WTC11 (cell line): ENCODE data around the gene TIMM50. TPM values are rescaled to one million over a fixed set of nuclear protein-coding genes. Genes with fewer than 3 reads are reported as not detected.

Experiments used
- ATAC-seq: fragments of 200-7000 bp; cut with Tn5 transposase; 2 replicates; pipeline ENCODE4 v1.10.0; 2021; ENCODE audit warnings: mild to moderate bottlenecking, moderate library complexity
- CTCF ChIA-PET: fragments of 300-600 bp; sonication (Branson Sonifier 250); formaldehyde crosslinking; loops from one replicate; lab custom pipeline; 2021; ENCODE audit warnings: antibody characterized with exemption; lab: Charles Lee
- POLR2A ChIA-PET: fragments of 350-600 bp; sonication (Branson Sonifier 250); formaldehyde crosslinking; loops from one replicate; lab custom pipeline; 2021; ENCODE audit warnings: antibody characterized with exemption; lab: Charles Lee
- DNase-seq: peaks from one replicate; pipeline ENCODE4 v3.0.0; 2021; ENCODE audit warnings: low spot score
- H3K27ac Mint-ChIP-seq: 2 replicates; pipeline ENCODE4 v1.8.0; 2021; ENCODE audit warnings: mixed read lengths
- H3K27me3 Mint-ChIP-seq: 2 replicates; pipeline ENCODE4 v1.8.0; 2021; ENCODE audit warnings: low read depth, mild to moderate bottlenecking, moderate library complexity, mixed read lengths
- H3K36me3 Mint-ChIP-seq: 2 replicates; pipeline ENCODE4 v1.8.0; 2021; ENCODE audit warnings: mixed read lengths
- H3K4me1 Mint-ChIP-seq: 2 replicates; pipeline ENCODE4 v1.8.0; 2022; ENCODE audit warnings: mixed read lengths
- H3K4me3 Mint-ChIP-seq: 2 replicates; pipeline ENCODE4 v1.8.0; 2021; ENCODE audit warnings: mild to moderate bottlenecking, moderate library complexity, mixed read lengths
- H3K9me3 Mint-ChIP-seq: 2 replicates; pipeline ENCODE4 v1.8.0; 2021; ENCODE audit warnings: mixed read lengths
- FOXK1 ChIP-seq: sonication (generic); formaldehyde crosslinking; IDR thresholded peaks from 2 replicates; pipeline ENCODE4 v1.8.0; 2022; ENCODE audit warnings: mild to moderate bottlenecking, moderate library complexity, missing genetic modification reagents
- GABPB1 ChIP-seq: sonication (generic); formaldehyde crosslinking; IDR thresholded peaks from 2 replicates; pipeline ENCODE4 v1.8.1; 2023; ENCODE audit warnings: mild to moderate bottlenecking, missing genetic modification reagents
- KAT7 ChIP-seq: sonication (generic); formaldehyde crosslinking; IDR thresholded peaks from 2 replicates; pipeline ENCODE4 v1.8.1; 2023; ENCODE audit warnings: missing genetic modification reagents, mild to moderate bottlenecking, borderline replicate concordance
- NR1H2 ChIP-seq: sonication (generic); formaldehyde crosslinking; IDR thresholded peaks from 2 replicates; pipeline ENCODE4 v1.9.0; 2021; ENCODE audit warnings: mild to moderate bottlenecking, moderate library complexity, missing genetic modification reagents
- TEAD4 ChIP-seq: sonication (generic); formaldehyde crosslinking; IDR thresholded peaks from 2 replicates; pipeline ENCODE4 v1.8.0; 2022; ENCODE audit warnings: mild to moderate bottlenecking, missing genetic modification reagents
- ZNF121 ChIP-seq: sonication (generic); formaldehyde crosslinking; IDR thresholded peaks from 2 replicates; pipeline ENCODE4 v1.8.0; 2023; ENCODE audit warnings: missing genetic modification reagents
- ZNF317 ChIP-seq: sonication (generic); formaldehyde crosslinking; IDR thresholded peaks from 2 replicates; pipeline ENCODE4 v1.8.1; 2023; ENCODE audit warnings: low read depth, mild to moderate bottlenecking, moderate library complexity, missing genetic modification reagents, borderline replicate concordance
- total RNA-seq: library from RNA; stranded (reverse); gene quantifications from 3 replicates; pipeline ENCODE4 v1.2.3, GENCODE V29; 2021
- TF ChIP-seq, protein P1 (sequence below): fragments of 250-450 bp; sonication (Bioruptor Pico); IDR thresholded peaks from 2 replicates; pipeline ENCODE4 v1.9.0; 2021; ENCODE audit warnings: moderate library complexity, mild to moderate bottlenecking, inconsistent platforms, borderline replicate concordance
- TF ChIP-seq, protein P2 (sequence below): sonication (generic); formaldehyde crosslinking; IDR thresholded peaks from 2 replicates; pipeline ENCODE4 v1.8.0; 2022; ENCODE audit warnings: missing genetic modification reagents

TIMM50 gene
- total RNA-seq, 1 experiment from 2014 or later, result 154 TPM

DNA sequence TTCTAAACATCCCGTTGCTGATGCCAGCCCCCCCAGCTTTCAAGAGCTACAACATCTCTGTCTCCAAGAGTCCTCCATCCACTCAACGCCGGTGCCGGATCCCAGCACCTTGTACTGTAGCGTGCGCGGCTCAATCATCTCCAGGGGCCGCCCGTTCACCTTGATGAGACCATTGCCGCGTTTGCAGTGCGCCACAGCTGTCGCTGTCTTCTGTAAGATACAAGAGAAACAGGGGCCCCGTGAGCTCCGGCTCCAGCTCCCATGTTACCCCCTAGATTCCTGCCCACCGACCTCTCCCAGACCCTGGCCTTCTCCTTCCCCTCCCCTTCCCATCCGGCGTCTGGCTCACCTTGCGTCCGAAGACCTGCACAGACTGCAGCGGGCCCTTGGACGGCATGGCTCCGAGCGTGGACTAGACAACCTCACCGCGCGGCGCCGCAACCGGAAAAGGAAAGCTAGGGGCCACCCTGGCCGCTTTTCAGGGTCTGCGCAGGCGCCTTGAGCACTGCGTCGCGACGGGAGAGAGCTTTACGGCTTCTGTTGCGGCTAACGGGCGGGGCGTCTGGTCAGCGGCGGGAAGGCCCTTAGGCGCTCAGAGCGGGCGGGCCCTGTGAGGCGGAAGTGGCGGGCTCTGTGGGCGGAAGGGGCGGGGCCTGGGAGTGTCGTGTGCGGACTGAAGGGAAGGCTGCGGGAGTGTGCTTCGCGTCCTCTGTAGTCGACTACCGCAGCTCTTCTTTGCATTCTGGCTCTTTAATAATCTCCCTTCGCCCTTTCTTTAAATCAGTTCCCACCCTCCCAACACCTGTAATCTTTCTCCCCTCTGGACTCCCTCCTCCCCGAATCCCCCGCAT, 44.9 kb upstream of the TIMM50 start, which contains the start of gene RPS16 (continued):
- no peak for TF ChIP-seq TEAD4 (CRISPR knock-in tag)
- TF ChIP-seq ZNF317 (CRISPR knock-in tag), result no peak
- no peak for TF ChIP-seq NR1H2 (CRISPR knock-in tag)
- TF ChIP-seq KAT7 (CRISPR knock-in tag), result 0 out of 2 replicates have a peak, but pooled peaks have one; percentile 72

DNA sequence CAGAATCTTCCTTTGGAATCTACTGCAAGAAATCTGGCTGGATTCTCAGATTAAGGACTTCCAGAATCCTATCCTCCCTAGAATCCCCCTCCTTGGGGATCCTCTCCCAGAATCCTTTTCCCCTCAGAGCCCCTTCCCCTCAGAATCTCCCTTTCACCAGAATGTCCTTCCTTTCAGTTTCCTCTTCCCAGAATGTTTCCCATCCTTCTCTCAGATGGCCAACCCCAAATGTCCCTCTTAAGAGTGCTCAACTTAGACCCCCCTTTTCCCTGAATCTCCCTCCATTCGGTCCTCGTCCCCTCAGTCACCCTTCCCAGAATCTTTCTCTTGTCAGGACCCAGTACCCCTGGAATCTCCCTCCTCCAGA, 44.3 kb upstream of the TIMM50 start:
- Mint-ChIP-seq H3K27me3 (no peaks in the 10 kb centered on the region), H3K9me3 (no peaks in the 10 kb centered on the region), H3K4me1 (peaks cover 41% of the 10 kb centered on the region), H3K36me3 (peaks cover 34% of the 10 kb centered on the region), H3K4me3 (peak overlapping the region; percentile 99), H3K27ac (peak overlapping the region; percentile 98)
- ATAC-seq (no peak), DNase-seq (no peak)
- ChIA-PET CTCF (interaction anchor here (0.6 to 2.5 kb wide), 14 partner anchors 9 to 984 kb away, joined by 3 to 16 read pairs (median 5); partner anchors contain the start of genes EID2B, PLEKHG2, SAMD4B and SUPT5H), POLR2A (interaction anchor here (0.6 to 1.8 kb wide), 31 partner anchors 9 to 1059 kb away, joined by 3 to 47 read pairs (median 5); partner anchors contain the start of genes DLL3, MED29, PAF1 and PLEKHG2)
- 0 out of 2 replicates have a peak, but pooled peaks have one; percentile 7 for TF ChIP-seq KAT7 (CRISPR knock-in tag)
- TF ChIP-seq, protein P1, sequence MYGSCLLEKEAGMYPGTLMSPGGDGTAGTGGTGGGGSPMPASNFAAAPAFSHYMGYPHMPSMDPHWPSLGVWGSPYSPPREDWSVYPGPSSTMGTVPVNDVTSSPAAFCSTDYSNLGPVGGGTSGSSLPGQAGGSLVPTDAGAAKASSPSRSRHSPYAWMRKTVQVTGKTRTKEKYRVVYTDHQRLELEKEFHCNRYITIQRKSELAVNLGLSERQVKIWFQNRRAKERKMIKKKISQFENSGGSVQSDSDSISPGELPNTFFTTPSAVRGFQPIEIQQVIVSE (CRISPR knock-in tag), result no peak

DNA sequence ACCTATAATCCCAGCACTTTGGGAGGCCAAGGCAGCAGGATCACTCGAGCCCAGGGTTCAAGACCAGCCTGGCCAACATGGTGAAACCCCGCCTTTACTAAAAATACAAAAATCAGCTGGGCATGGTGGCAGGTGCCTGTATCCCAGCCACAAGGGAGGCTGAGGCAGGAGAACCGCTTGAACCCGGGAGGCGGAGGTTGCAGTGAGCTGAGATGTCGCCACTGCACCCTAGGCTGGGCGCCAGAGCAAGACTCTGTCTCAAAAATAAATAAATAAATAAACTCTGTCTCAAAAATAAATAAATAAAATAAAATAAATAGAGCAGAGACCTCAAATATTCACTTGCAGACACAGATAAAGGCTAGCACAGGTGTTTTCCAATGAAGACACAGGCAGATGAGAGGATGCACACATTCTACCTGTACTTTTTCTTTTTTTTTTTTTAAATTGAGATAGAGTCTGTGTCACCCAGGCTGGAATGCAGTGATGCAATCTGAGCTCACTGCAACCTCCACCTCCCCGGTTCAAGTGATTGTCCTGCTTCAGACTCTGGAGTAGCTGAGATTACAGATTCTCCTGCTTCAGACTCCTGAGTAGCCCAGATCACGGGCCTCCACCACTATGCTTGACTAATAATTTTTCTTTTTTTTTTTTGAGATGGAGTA, 42.2 kb upstream of the TIMM50 start:
- H3K4me3 Mint-ChIP-seq, result no peak overlapping the region
- TF ChIP-seq, protein P2, sequence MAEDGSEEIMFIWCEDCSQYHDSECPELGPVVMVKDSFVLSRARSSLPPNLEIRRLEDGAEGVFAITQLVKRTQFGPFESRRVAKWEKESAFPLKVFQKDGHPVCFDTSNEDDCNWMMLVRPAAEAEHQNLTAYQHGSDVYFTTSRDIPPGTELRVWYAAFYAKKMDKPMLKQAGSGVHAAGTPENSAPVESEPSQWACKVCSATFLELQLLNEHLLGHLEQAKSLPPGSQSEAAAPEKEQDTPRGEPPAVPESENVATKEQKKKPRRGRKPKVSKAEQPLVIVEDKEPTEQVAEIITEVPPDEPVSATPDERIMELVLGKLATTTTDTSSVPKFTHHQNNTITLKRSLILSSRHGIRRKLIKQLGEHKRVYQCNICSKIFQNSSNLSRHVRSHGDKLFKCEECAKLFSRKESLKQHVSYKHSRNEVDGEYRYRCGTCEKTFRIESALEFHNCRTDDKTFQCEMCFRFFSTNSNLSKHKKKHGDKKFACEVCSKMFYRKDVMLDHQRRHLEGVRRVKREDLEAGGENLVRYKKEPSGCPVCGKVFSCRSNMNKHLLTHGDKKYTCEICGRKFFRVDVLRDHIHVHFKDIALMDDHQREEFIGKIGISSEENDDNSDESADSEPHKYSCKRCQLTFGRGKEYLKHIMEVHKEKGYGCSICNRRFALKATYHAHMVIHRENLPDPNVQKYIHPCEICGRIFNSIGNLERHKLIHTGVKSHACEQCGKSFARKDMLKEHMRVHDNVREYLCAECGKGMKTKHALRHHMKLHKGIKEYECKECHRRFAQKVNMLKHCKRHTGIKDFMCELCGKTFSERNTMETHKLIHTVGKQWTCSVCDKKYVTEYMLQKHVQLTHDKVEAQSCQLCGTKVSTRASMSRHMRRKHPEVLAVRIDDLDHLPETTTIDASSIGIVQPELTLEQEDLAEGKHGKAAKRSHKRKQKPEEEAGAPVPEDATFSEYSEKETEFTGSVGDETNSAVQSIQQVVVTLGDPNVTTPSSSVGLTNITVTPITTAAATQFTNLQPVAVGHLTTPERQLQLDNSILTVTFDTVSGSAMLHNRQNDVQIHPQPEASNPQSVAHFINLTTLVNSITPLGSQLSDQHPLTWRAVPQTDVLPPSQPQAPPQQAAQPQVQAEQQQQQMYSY (CRISPR knock-in tag), result no peak
- TF ChIP-seq GABPB1 (CRISPR knock-in tag), result peak; percentile 70; the same call in 1 of the 2 replicates
- 0 out of 2 replicates have a peak, but pooled peaks cover 2% of the 10 kb centered on the region for H3K27me3 Mint-ChIP-seq
- CTCF ChIA-PET, result interaction anchor here (0.6 to 1.6 kb wide), 4 partner anchors 24 to 114 kb away, joined by 3 to 6 read pairs (median 4); partner anchors contain the start of gene EID2B
- no peak overlapping the region for H3K27ac Mint-ChIP-seq
- no peak for ATAC-seq
- no peak for DNase-seq
- no peaks in the 10 kb centered on the region for H3K9me3 Mint-ChIP-seq
- peaks cover 22% of the 10 kb centered on the region for H3K36me3 Mint-ChIP-seq
- POLR2A ChIA-PET, result interaction anchor here (2.9 kb wide), 1 partner anchor 10 kb away, joined by 11 read pairs; no protein-coding TSS in a partner anchor
- peaks cover 39% of the 10 kb centered on the region for H3K4me1 Mint-ChIP-seq

DNA sequence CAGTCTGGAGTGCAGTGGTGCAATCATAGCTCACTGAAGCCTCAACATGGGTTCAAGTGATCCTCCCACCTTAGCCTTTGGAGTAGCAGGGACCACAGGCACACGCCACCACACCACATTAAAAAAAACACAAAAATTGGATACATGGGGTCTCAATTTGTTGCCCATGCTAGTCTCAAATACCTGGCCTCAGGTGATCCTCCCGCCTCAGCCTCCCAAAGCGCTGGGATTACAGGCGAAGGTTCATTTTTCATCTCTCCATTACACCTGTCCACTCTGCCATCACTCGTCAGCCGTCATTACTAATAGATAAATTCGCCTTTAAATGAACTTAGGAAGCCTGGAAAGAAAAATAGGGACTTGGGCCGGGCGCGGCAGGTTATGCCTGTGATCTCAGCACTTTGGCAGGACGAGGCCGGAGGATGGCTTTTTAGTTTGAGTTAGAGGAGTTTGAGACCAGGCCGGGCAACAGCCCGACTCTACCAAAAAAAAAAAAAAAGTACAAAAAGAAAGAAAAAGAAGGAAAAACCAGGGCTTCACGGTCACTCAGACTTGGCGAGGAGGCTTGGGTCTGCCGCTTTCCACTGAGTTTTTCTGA, 35.9 kb upstream of the TIMM50 start:
- 0 out of 2 replicates have a peak, but pooled peaks cover 2% of the 10 kb centered on the region for H3K27me3 Mint-ChIP-seq
- H3K9me3 Mint-ChIP-seq, result no peaks in the 10 kb centered on the region
- peaks cover 32% of the 10 kb centered on the region; the same call in 1 of the 2 replicates for H3K36me3 Mint-ChIP-seq
- H3K27ac Mint-ChIP-seq, result peak overlapping the region; percentile 98
- H3K4me1 Mint-ChIP-seq, result peaks cover 22% of the 10 kb centered on the region
- no peak for ATAC-seq
- CTCF ChIA-PET, result interaction anchor here (0.6 to 1.5 kb wide), 6 partner anchors 30 to 88 kb away, joined by 3 to 9 read pairs (median 5); partner anchors contain the start of genes DLL3 and EID2B
- peak overlapping the region; percentile 100 for H3K4me3 Mint-ChIP-seq
- TF ChIP-seq FOXK1 (CRISPR knock-in tag) (no peak), ZNF121 (0 out of 2 replicates have a peak, but pooled peaks have one; percentile 12)
- TF ChIP-seq, all 79 proteins: peak for 1
- POLR2A ChIA-PET, result interaction anchor here (0.6 to 2.5 kb wide), 6 partner anchors 9 to 463 kb away, joined by 3 to 47 read pairs (median 5); partner anchors contain the start of gene RPS16
- no peak for DNase-seq
